Skeletal muscle tissue (tissue), 4 donors: ENCODE results near the gene GPRIN1. TPM values are rescaled to one million over a fixed set of nuclear protein-coding genes. Genes with fewer than 3 reads are reported as not detected.
"Not testable (repeated sequence)": the region's sequence is repeated elsewhere in the genome, so short reads cannot be mapped to it uniquely, and the experiment has no call there.

Source experiments
- H3K27ac ChIP-seq: one replicate; pipeline ENCODE4 v1.7.0; 2013; ENCODE audit warnings: mild to moderate bottlenecking, low read depth, low read length, inconsistent platforms
- H3K27me3 ChIP-seq, 3 donors: one replicate each; pipeline ENCODE4 v1.7.0; 2013; ENCODE audit warnings: low read length in 3 of 3; ENCODE audit not compliant: control insufficient read depth in 3 of 3, insufficient read depth in 3 of 3
- H3K36me3 ChIP-seq, 3 donors: one replicate each; pipeline ENCODE4 v1.7.0; 2013; ENCODE audit warnings: low read length in 3 of 3; ENCODE audit not compliant: control insufficient read depth in 3 of 3, insufficient read depth in 3 of 3
- H3K4me1 ChIP-seq, 3 donors: one replicate each; pipeline ENCODE4 v1.7.0; 2013; ENCODE audit warnings: low read length in 3 of 3, mild to moderate bottlenecking in 3 of 3; ENCODE audit not compliant: control insufficient read depth in 3 of 3, insufficient read depth in 3 of 3
- H3K4me3 ChIP-seq, 3 donors: one replicate each; pipeline ENCODE4 v1.7.0; 2013; ENCODE audit warnings: low read length in 3 of 3
- H3K9ac ChIP-seq, 3 donors: one replicate each; pipeline ENCODE4 v1.7.0; 2013; ENCODE audit warnings: low read length in 3 of 3, mild to moderate bottlenecking in 3 of 3, moderate library complexity in 2 of 3, low read depth in 1 of 3
- H3K9me3 ChIP-seq, 3 donors: one replicate each; pipeline ENCODE4 v1.7.0; 2013; ENCODE audit warnings: low read length in 3 of 3; ENCODE audit not compliant: control insufficient read depth in 3 of 3
- total RNA-seq: library from RNA; depleted of rRNA; stranded (reverse); fragments of >200 nt; gene quantifications from one replicate; pipeline ENCODE4 v1.2.3, GENCODE V29; 2014
- donor health status: Osteomylitis.

The GPRIN1 gene
- total RNA-seq, 1 donor from 2014 or later, result 0.52 TPM

- H3K27me3 ChIP-seq, result peaks cover 9 to 17% (median 9%) of the 10 kb centered on the region in 3 donors
- no peaks in the 10 kb centered on the region for H3K9me3 ChIP-seq
- no peak overlapping the region for H3K9ac ChIP-seq
- no peak overlapping the region for H3K27ac ChIP-seq
- no peaks in the 10 kb centered on the region for H3K36me3 ChIP-seq
- H3K4me3 ChIP-seq, result no peak overlapping the region
- no peaks in the 10 kb centered on the region for H3K4me1 ChIP-seq
These were observed 8.0 kb downstream of the GPRIN1 start for GRCh38 chr5:176601901-176602482.

- H3K27me3 ChIP-seq, result peaks cover 14 to 25% (median 24%) of the 10 kb centered on the region in 3 donors
- H3K4me3 ChIP-seq, H3K4me1 ChIP-seq, H3K36me3 ChIP-seq, H3K9me3 ChIP-seq, H3K27ac ChIP-seq, H3K9ac ChIP-seq: not testable (repeated sequence)
These were observed 10.1 kb downstream of the GPRIN1 start for GRCh38 chr5:176599749-176600430.

- H3K4me1 ChIP-seq, result no peaks in the 10 kb centered on the region
- H3K9ac ChIP-seq, result no peak overlapping the region
- H3K27ac ChIP-seq, result no peak overlapping the region
- peaks cover 14 to 26% (median 22%) of the 10 kb centered on the region in 3 donors for H3K27me3 ChIP-seq
- no peaks in the 10 kb centered on the region for H3K9me3 ChIP-seq
- no peaks in the 10 kb centered on the region for H3K36me3 ChIP-seq
- no peak overlapping the region for H3K4me3 ChIP-seq
These were observed 12.3 kb downstream of the GPRIN1 start for GRCh38 chr5:176597417-176598389.

GRCh38 chr5:176596689-176597416 is 13.1 kb downstream of the GPRIN1 start:
- peak overlapping the region in 1 of 3 donors; percentile 25 for H3K9ac ChIP-seq
- no peaks in the 10 kb centered on the region for H3K9me3 ChIP-seq
- H3K27ac ChIP-seq, result no peak overlapping the region
- H3K36me3 ChIP-seq, result no peaks in the 10 kb centered on the region
- peaks cover 14 to 26% (median 22%) of the 10 kb centered on the region in 3 donors for H3K27me3 ChIP-seq
- no peaks in the 10 kb centered on the region for H3K4me1 ChIP-seq
- no peak overlapping the region for H3K4me3 ChIP-seq

GRCh38 chr5:176596069-176596644 is 13.8 kb downstream of the GPRIN1 start:
- no peak overlapping the region for H3K4me3 ChIP-seq
- peaks cover 14 to 26% (median 22%) of the 10 kb centered on the region in 3 donors for H3K27me3 ChIP-seq
- no peak overlapping the region for H3K27ac ChIP-seq

GRCh38 chr5:176595386-176595943 is 14.5 kb downstream of the GPRIN1 start:
- Histone ChIP-seq H3K4me1 (no peaks in the 10 kb centered on the region), H3K4me3 (no peak overlapping the region), H3K9me3 (no peaks in the 10 kb centered on the region), H3K27me3 (peaks cover 14 to 26% (median 22%) of the 10 kb centered on the region in 3 donors), H3K36me3 (no peaks in the 10 kb centered on the region), H3K27ac (no peak overlapping the region), H3K9ac (no peak overlapping the region)

More at GRCh38 chr5:176596069-176596644, 13.8 kb downstream of the GPRIN1 start:
- H3K4me1 ChIP-seq, result no peaks in the 10 kb centered on the region
- no peaks in the 10 kb centered on the region for H3K9me3 ChIP-seq
- no peaks in the 10 kb centered on the region for H3K36me3 ChIP-seq
- peak overlapping the region in 1 of 3 donors; percentile 25 for H3K9ac ChIP-seq

DNA sequence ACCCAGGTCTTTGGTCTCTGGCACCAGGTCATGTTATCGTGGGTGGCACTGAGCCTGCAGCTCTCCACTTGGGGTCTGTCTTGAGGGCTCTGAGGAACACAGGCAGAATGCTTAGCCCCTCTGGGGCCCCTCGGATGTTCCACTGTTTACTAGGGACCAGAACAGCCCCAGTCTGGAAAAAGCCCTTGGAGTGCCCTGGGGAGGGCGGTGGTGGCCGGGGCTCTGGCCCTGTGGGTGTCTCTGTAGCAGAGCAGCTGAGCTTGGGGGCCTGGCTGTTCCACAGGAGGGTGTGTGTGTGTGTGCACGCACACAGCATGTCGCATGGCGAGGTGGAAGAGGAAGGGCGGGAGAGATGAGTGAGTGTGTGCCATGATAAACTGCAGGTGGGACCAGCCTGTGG is 15.4 kb downstream of the GPRIN1 start:
- Histone ChIP-seq H3K27me3 (peaks cover 14 to 26% (median 22%) of the 10 kb centered on the region in 3 donors), H3K4me3 (no peak overlapping the region), H3K9ac (no peak overlapping the region), H3K4me1 (no peaks in the 10 kb centered on the region), H3K27ac (no peak overlapping the region), H3K9me3 (no peaks in the 10 kb centered on the region), H3K36me3 (no peaks in the 10 kb centered on the region)

GRCh38 chr5:176593273-176593869 is 16.6 kb downstream of the GPRIN1 start:
- Histone ChIP-seq H3K9ac (no peak overlapping the region), H3K4me3 (no peak overlapping the region), H3K27me3 (peaks cover 9 to 23% (median 18%) of the 10 kb centered on the region in 3 donors), H3K4me1 (no peaks in the 10 kb centered on the region), H3K9me3 (no peaks in the 10 kb centered on the region), H3K36me3 (no peaks in the 10 kb centered on the region), H3K27ac (no peak overlapping the region)

GRCh38 chr5:176592573-176592972 is 17.4 kb downstream of the GPRIN1 start:
- Histone ChIP-seq H3K4me1 (no peaks in the 10 kb centered on the region), H3K9ac (no peak overlapping the region), H3K27me3 (peaks cover 5 to 19% (median 12%) of the 10 kb centered on the region in 3 donors), H3K9me3 (no peaks in the 10 kb centered on the region), H3K27ac (no peak overlapping the region), H3K4me3 (no peak overlapping the region), H3K36me3 (no peaks in the 10 kb centered on the region)
